OCI-LY3 (cell line): ENCODE data around the gene MEX3A.

Experiments
- H2AFZ ChIP-seq: fragments of 200-600, 300-600 bp; shearing (Covaris generic); 2 replicates; pipeline ENCODE4 v1.6.0; 2014; ENCODE audit warnings: antibody characterized with exemption, low read depth, low read length
- H3K27ac ChIP-seq: fragments of 200-600, 300-600 bp; sonication (generic); 2 replicates; pipeline ENCODE4 v1.5.1; 2014; ENCODE audit warnings: mild to moderate bottlenecking, low read length, moderate library complexity, mixed read lengths
- H3K27me3 ChIP-seq: fragments of 200-600, 300-600 bp; sonication (generic); 2 replicates; pipeline ENCODE4 v1.6.1; 2014; ENCODE audit warnings: low read depth, low read length, mixed read lengths
- H3K36me3 ChIP-seq: fragments of 200-600, 300-600 bp; sonication (generic); replicated peaks from 2 replicates; pipeline ENCODE3; 2014; ENCODE audit warnings: low read depth, low read length, mixed read lengths
- H3K4me1 ChIP-seq: fragments of 300-600, 200-600 bp; sonication (generic); 2 replicates; pipeline ENCODE4 v1.6.1; 2014; ENCODE audit warnings: low read length, mixed read lengths
- H3K4me2 ChIP-seq: fragments of 200-600, 300-600 bp; sonication (generic); 2 replicates; pipeline ENCODE4 v1.6.1; 2014; ENCODE audit warnings: low read length, mixed read lengths
- H3K4me3 ChIP-seq: fragments of 300-600, 200-600 bp; sonication (generic); 2 replicates; pipeline ENCODE4 v1.5.1; 2014; ENCODE audit warnings: antibody characterized with exemption, mild to moderate bottlenecking, low read length, moderate library complexity
- H3K79me2 ChIP-seq: fragments of 300-600, 200-600 bp; shearing (Covaris generic); 2 replicates; pipeline ENCODE4 v1.6.1; 2014; ENCODE audit warnings: mild to moderate bottlenecking, low read length, mixed read lengths
- H3K9ac ChIP-seq: fragments of 300-600, 200-600 bp; shearing (Covaris generic); 2 replicates; pipeline ENCODE4 v1.6.0; 2014; ENCODE audit warnings: mild to moderate bottlenecking, low read length, moderate library complexity
- H3K9me3 ChIP-seq: fragments of 200-600, 300-600 bp; shearing (Covaris generic); 2 replicates; pipeline ENCODE4 v1.6.1; 2014; ENCODE audit warnings: low read length, mixed read lengths; ENCODE audit not compliant: insufficient read depth
- H4K20me1 ChIP-seq: fragments of 200-600, 300-600 bp; sonication (generic); 2 replicates; pipeline ENCODE4 v1.6.1; 2016; ENCODE audit warnings: low read length, mixed read lengths; ENCODE audit not compliant: insufficient read depth
- CTCF ChIP-seq: fragments of 200-600, 300-600 bp; sonication (generic); IDR thresholded peaks from 2 replicates; pipeline ENCODE4 v1.5.1; 2014; ENCODE audit warnings: antibody characterized with exemption, low read length, low read depth
- EZH2phosphoT487 ChIP-seq: fragments of 200-600 bp; shearing (Covaris generic); IDR thresholded peaks from 2 replicates; pipeline ENCODE4 v1.6.1; 2018; ENCODE audit warnings: antibody characterized with exemption, mixed run types, low read depth

The MEX3A gene

GRCh38 chr1:156082309-156083091 lies at the start of gene MEX3A:
Gene MEX3A, minus strand, starts transcription at chr1:156082465. Its CDS starts 467 bp downstream, at chr1:156081998.
- TF ChIP-seq CTCF, result no peak
- TF ChIP-seq EZH2phosphoT487, result no peak

GRCh38 chr1:156130578-156130942 lies 48.3 kb upstream of the MEX3A start:
- H3K4me1 ChIP-seq, result peaks cover 36% of the 10 kb centered on the region
- H3K79me2 ChIP-seq, result no peaks in the 10 kb centered on the region
- H3K36me3 ChIP-seq, result no peaks in the 10 kb centered on the region
- H4K20me1 ChIP-seq, result no peaks in the 10 kb centered on the region
- H3K9me3 ChIP-seq, result no peaks in the 10 kb centered on the region
- no peak overlapping the region for H2AFZ ChIP-seq
- no peak overlapping the region for H3K4me3 ChIP-seq
- no peak for TF ChIP-seq EZH2phosphoT487
- TF ChIP-seq CTCF, result no peak
- H3K9ac ChIP-seq, result no peak overlapping the region
- H3K4me2 ChIP-seq, result no peak overlapping the region
- H3K27ac ChIP-seq, result no peak overlapping the region
- peaks cover 32% of the 10 kb centered on the region for H3K27me3 ChIP-seq

More at GRCh38 chr1:156082309-156083091, at the start of gene MEX3A:
- Histone ChIP-seq H3K27ac (no peak within 1 kb of the TSS), H3K27me3 (peaks cover 35% of the 10 kb centered on the region), H3K4me1 (peaks cover 19% of the 10 kb centered on the region), H3K4me3 (peak within 1 kb of the TSS; percentile 81), H3K4me2 (peak within 1 kb of the TSS; percentile 84), H3K36me3 (no peaks in the 10 kb centered on the region), H3K9ac (peak within 1 kb of the TSS; percentile 58), H2AFZ (peak within 1 kb of the TSS; percentile 94), H3K9me3 (no peaks in the 10 kb centered on the region), H3K79me2 (no peaks in the 10 kb centered on the region), H4K20me1 (no peaks in the 10 kb centered on the region)

- no peak overlapping the region for H3K9ac ChIP-seq
- H3K36me3 ChIP-seq, result no peaks in the 10 kb centered on the region
- H3K4me2 ChIP-seq, result no peak overlapping the region
- peaks cover 30% of the 10 kb centered on the region for H3K27me3 ChIP-seq
- H3K27ac ChIP-seq, result no peak overlapping the region
- H3K4me3 ChIP-seq, result no peak overlapping the region
- peaks cover 2% of the 10 kb centered on the region; the same call in 1 of the 2 replicates for H4K20me1 ChIP-seq
- H3K9me3 ChIP-seq, result no peaks in the 10 kb centered on the region
- H3K4me1 ChIP-seq, result peaks cover 38% of the 10 kb centered on the region
- no peaks in the 10 kb centered on the region for H3K79me2 ChIP-seq
- TF ChIP-seq EZH2phosphoT487 (no peak), CTCF (peak; percentile 98)
- H2AFZ ChIP-seq, result no peak overlapping the region
These were observed 47.7 kb upstream of the MEX3A start for GRCh38 chr1:156129687-156130577.
